B cell (primary cell): ENCODE measurements around the gene PRKCQ. TPM values are rescaled to one million over a fixed set of nuclear protein-coding genes. Genes with fewer than 3 reads are reported as not detected.

Experiments
- ATAC-seq: fragments of 200-7000 bp; cut with Tn5 transposase; one replicate; pipeline ENCODE4 v1.10.0; 2021; ENCODE audit warnings: low read depth, mild to moderate bottlenecking, moderate number of reproducible peaks, moderate library complexity
- CTCF ChIA-PET: fragments of 350-600 bp; sonication (Branson Sonifier 250); formaldehyde crosslinking; loops from one replicate; lab custom pipeline; 2021; ENCODE audit warnings: antibody characterized with exemption, inconsistent platforms; lab: Charles Lee
- POLR2A ChIA-PET: fragments of 350-600 bp; sonication (Branson Sonifier 250); formaldehyde crosslinking; loops from one replicate; lab custom pipeline; 2021; ENCODE audit warnings: antibody characterized with exemption; lab: Charles Lee
- DNase-seq: peaks from one replicate; pipeline ENCODE4 v3.0.0; 2013
- H2AFZ ChIP-seq: 2 replicates; pipeline ENCODE4 v1.6.1; 2012; ENCODE audit warnings: mild to moderate bottlenecking, low read depth, low read length; ENCODE audit not compliant: insufficient read depth, poor library complexity, severe bottlenecking
- H3K27ac ChIP-seq, 2 donors: 1 replicate in 1 of 2; 2 replicates in 1 of 2; pipeline ENCODE4 v1.5.1; 2012 to 2013; ENCODE audit warnings: low read length in 2 of 2, mild to moderate bottlenecking in 2 of 2, moderate library complexity in 1 of 2
- H3K27me3 ChIP-seq, 4 experiments: fragments of 200-600 bp in 1 of 4; sonication (generic) in 1 of 4; replicated peaks in 1 of 4; 1 replicate in 2 of 4; 2 replicates in 2 of 4; pipeline versions ENCODE4 v1.6.1 to v1.7.0; 2013 to 2016; ENCODE audit warnings: low read length in 3 of 4, mild to moderate bottlenecking in 2 of 4, mixed read lengths in 1 of 4, moderate library complexity in 1 of 4; ENCODE audit not compliant: insufficient read depth in 4 of 4, control insufficient read depth in 3 of 4; ENCODE audit errors: control extremely low read depth in 1 of 4
- H3K36me3 ChIP-seq, 2 experiments: replicated peaks in 1 of 2; 1 replicate in 1 of 2; 2 replicates in 1 of 2; pipeline versions ENCODE4 v1.6.1 to v1.7.1; 2013; ENCODE audit warnings: low read length in 1 of 2; ENCODE audit not compliant: insufficient read depth in 2 of 2, control insufficient read depth in 1 of 2; ENCODE audit errors: control extremely low read depth in 1 of 2, extremely low read depth in 1 of 2
- H3K4me1 ChIP-seq, 2 donors: fragments of 200-600 bp in 1 of 2; sonication (generic) in 1 of 2; 1 replicate in 1 of 2; 2 replicates in 1 of 2; pipeline versions ENCODE4 v1.5.1 to v1.6.1; 2013 to 2017; ENCODE audit warnings: low read length in 2 of 2; ENCODE audit not compliant: control insufficient read depth in 2 of 2, insufficient read depth in 2 of 2
- H3K4me2 ChIP-seq: replicated peaks from 2 replicates; pipeline ENCODE3; 2012; ENCODE audit warnings: mild to moderate bottlenecking, low read depth, low read length; ENCODE audit not compliant: poor library complexity, severe bottlenecking
- H3K4me3 ChIP-seq, 5 experiments: fragments of 200-600 bp in 1 of 5; sonication (generic) in 1 of 5; 1 replicate in 3 of 5; 2 replicates in 2 of 5; pipeline versions ENCODE4 v1.5.1 to v1.7.0; 2011 to 2016; ENCODE audit warnings: low read length in 4 of 5, mild to moderate bottlenecking in 4 of 5, low read depth in 2 of 5, control low read depth in 1 of 5, moderate library complexity in 1 of 5; ENCODE audit not compliant: insufficient read depth in 1 of 5; ENCODE audit errors: control extremely low read depth in 1 of 5, extremely low read depth in 1 of 5
- H3K79me2 ChIP-seq: fragments of 200-600 bp; sonication (generic); one replicate; pipeline ENCODE4 v1.6.0; 2016; ENCODE audit warnings: low read length; ENCODE audit not compliant: control insufficient read depth, insufficient read depth
- H3K9ac ChIP-seq: fragments of 200-600 bp; sonication (generic); 2 replicates; pipeline ENCODE4 v1.6.1; 2017; ENCODE audit warnings: mild to moderate bottlenecking, low read length, moderate library complexity
- H3K9me3 ChIP-seq, 3 donors: one replicate each; pipeline versions ENCODE4 v1.6.1 to v1.7.1; 2013; ENCODE audit warnings: low read length in 2 of 3; ENCODE audit not compliant: control insufficient read depth in 2 of 3, insufficient read depth in 1 of 3; ENCODE audit errors: control extremely low read depth in 1 of 3
- H4K20me1 ChIP-seq: 2 replicates; pipeline ENCODE4 v1.6.0; 2012; ENCODE audit warnings: mild to moderate bottlenecking, low read length; ENCODE audit not compliant: insufficient read depth, control insufficient read depth, poor library complexity, severe bottlenecking
- H3K27ac Mint-ChIP-seq: one replicate; pipeline ENCODE4 v1.8.0; 2021; ENCODE audit warnings: mixed read lengths
- H3K27me3 Mint-ChIP-seq: one replicate; pipeline ENCODE4 v1.8.0; 2021; ENCODE audit warnings: mixed read lengths
- H3K4me1 Mint-ChIP-seq: one replicate; pipeline ENCODE4 v1.8.0; 2021; ENCODE audit warnings: mixed read lengths
- H3K4me3 Mint-ChIP-seq: one replicate; pipeline ENCODE4 v1.8.0; 2021; ENCODE audit warnings: mixed read lengths
- H3K9me3 Mint-ChIP-seq: one replicate; pipeline ENCODE4 v1.8.0; 2022; ENCODE audit warnings: mixed read lengths; ENCODE audit not compliant: insufficient read depth
- CTCF ChIP-seq: fragments of 200-600 bp; IDR thresholded peaks from one replicate; pipeline ENCODE4 v1.8.0; 2022; ENCODE audit warnings: antibody characterized with exemption, mild to moderate bottlenecking
- EZH2 ChIP-seq: IDR thresholded peaks from 2 replicates; pipeline ENCODE4 v1.6.1; 2012; ENCODE audit warnings: borderline replicate concordance, low read depth, mild to moderate bottlenecking, moderate library complexity, low read length; ENCODE audit not compliant: insufficient read depth, poor library complexity, severe bottlenecking
- WGBS: methylation state at CpG from one replicate; pipeline ENCODE4 v1.1.5; 2013; ENCODE audit warnings: missing lambda C conversion rate; ENCODE audit not compliant: insufficient coverage; 5-methylcytosine and 5-hydroxymethylcytosine counted together
- intact Hi-C: fragments of 100-400 bp; cut with micrococcal nuclease; formaldehyde crosslinking; loops from one replicate; pipeline ENCODE4 v1.10.0; 2022
- polyA plus RNA-seq: library from polyadenylated mRNA; depleted of rRNA; stranded (reverse); fragments of >200 nt; gene quantifications from 2 replicates; pipeline ENCODE4 v1.2.3, GENCODE V29; 2012
- total RNA-seq, 2 donors: library from RNA; stranded (reverse); fragments of 120-200 nt in 1 of 2; gene quantifications; 1 replicate in 1 of 2; 2 replicates in 1 of 2; pipeline versions ENCODE4 v1.2.3 to v1.2.4, GENCODE V29; 2013 to 2022

Gene PRKCQ
- total and polyA plus RNA-seq, 2 donors (not counting 1 experiment from before 2014, with no cell fraction given), result 0.15 to 0.16 TPM

- H3K27me3 Mint-ChIP-seq, result peaks cover 39% of the 10 kb centered on the region
- Histone ChIP-seq H3K9me3 (peaks cover 0 to 4% (median 0%) of the 10 kb centered on the region in 3 donors), H2AFZ (no peak overlapping the region), H3K4me2 (no peak overlapping the region), H3K4me1 (no peaks in the 10 kb centered on the region), H3K4me3 (no peak overlapping the region), H3K9ac (no peak overlapping the region), H3K79me2 (no peaks in the 10 kb centered on the region), H3K27me3 (peaks cover 0 to 3% (median 0%) of the 10 kb centered on the region in 4 experiments), H3K27ac (no peak overlapping the region), H4K20me1 (no peaks in the 10 kb centered on the region), H3K36me3 (no peaks in the 10 kb centered on the region)
- no peak overlapping the region for H3K27ac Mint-ChIP-seq
- peaks cover 3% of the 10 kb centered on the region for H3K9me3 Mint-ChIP-seq
- ChIA-PET CTCF (no interaction called here), POLR2A (no interaction called here)
- ATAC-seq, result no peak
- no peak overlapping the region for H3K4me3 Mint-ChIP-seq
- TF ChIP-seq CTCF, result no peak
- no peak for TF ChIP-seq EZH2
- H3K4me1 Mint-ChIP-seq, result no peaks in the 10 kb centered on the region
- no peak for DNase-seq
- WGBS, result 71% methylated on average over 6 of the region's 15 CpGs
- intact Hi-C loops, result no loop called here
Measured at GRCh38 chr10:6514844-6515780, 65.0 kb downstream of the PRKCQ start.

- no peak overlapping the region for H3K4me3 Mint-ChIP-seq
- Histone ChIP-seq H3K4me2 (no peak overlapping the region), H4K20me1 (no peaks in the 10 kb centered on the region), H3K79me2 (no peaks in the 10 kb centered on the region), H3K27me3 (peaks cover 0 to 3% (median 0%) of the 10 kb centered on the region in 4 experiments), H3K9me3 (peaks cover 0 to 4% (median 0%) of the 10 kb centered on the region in 3 donors), H2AFZ (no peak overlapping the region), H3K27ac (no peak overlapping the region), H3K36me3 (no peaks in the 10 kb centered on the region), H3K4me3 (no peak overlapping the region), H3K9ac (no peak overlapping the region), H3K4me1 (no peaks in the 10 kb centered on the region)
- POLR2A ChIA-PET, result no interaction called here
- H3K27me3 Mint-ChIP-seq, result peaks cover 33% of the 10 kb centered on the region
- CTCF ChIA-PET, result no interaction called here
- H3K27ac Mint-ChIP-seq, result no peak overlapping the region
- H3K4me1 Mint-ChIP-seq, result no peaks in the 10 kb centered on the region
- peaks cover 3% of the 10 kb centered on the region for H3K9me3 Mint-ChIP-seq
- TF ChIP-seq EZH2 (no peak), CTCF (no peak)
- no peak for DNase-seq
- ATAC-seq, result no peak
- intact Hi-C loops, result no loop called here
- WGBS, result no CpG with 5 or more reads among the region's 7 CpGs
Measured at GRCh38 chr10:6514180-6514579, 65.9 kb downstream of the PRKCQ start.
